Umbilical cord (tissue), 2 donors: ENCODE data around the gene NRDE2. TPM values are rescaled to one million over a fixed set of nuclear protein-coding genes. Genes with fewer than 3 reads are reported as not detected.

Experiments
- DNase-seq: peaks from one replicate; pipeline ENCODE4 v3.0.0-alpha.2; 2015; ENCODE audit warnings: low spot score
- total RNA-seq: library from RNA; depleted of rRNA; stranded (reverse); fragments of >200 nt; gene quantifications from one replicate; pipeline ENCODE4 v1.2.3, GENCODE V29; 2014; ENCODE audit warnings: low replicate concordance; ENCODE audit not compliant: insufficient read depth

NRDE2 gene
- total RNA-seq, 1 donor from 2014 or later, result 15.6 TPM

DNA sequence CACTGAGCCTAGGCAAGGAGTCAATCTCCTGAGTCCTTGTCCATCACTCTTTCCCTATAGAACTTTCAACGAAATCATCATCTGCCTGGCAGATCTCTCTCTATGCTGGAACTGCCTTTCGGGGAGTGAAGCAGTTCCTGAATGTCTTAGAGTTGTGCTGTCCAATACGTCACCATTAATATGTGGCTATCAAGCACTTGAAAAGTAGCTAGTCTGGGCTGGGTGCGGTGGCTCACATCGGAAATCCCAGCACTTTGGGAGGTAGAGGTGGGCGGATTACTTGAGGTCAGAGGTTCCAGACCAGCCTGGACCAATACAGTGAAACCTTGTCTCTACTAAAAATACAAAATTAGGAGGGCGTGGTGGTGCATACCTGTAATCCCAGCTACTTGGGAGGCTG is 35.1 kb downstream of the NRDE2 start:
- no peak for DNase-seq

DNA sequence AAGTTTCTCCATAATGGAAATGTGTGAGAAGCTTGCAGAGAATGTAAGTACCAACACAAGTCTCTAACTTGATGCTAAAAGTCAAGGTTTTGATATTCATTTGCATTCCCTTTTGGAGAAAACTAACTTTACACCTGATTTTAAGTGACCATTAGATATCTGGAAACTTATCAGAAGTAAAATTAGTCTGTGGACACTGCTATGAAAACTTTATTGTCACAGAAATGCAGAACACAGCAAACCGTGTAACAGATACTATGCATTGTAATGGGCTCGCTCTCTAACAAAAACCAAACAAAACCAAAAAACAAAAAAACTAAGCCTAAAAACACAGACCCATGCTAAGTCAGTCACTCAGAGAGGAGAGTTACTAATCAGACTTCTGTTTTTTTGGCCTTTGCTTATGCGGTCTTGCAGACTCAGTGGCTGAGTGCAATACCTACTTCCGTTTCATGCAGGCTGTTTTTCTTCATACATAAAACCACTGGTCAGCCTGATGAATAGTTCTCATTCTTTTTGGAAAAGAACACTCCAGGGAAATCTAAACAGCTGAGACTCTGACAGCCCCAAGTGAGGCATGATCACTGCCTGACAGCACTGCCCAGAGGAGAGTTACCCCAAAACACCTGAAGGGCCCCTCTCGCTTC is 35.7 kb downstream of the NRDE2 start:
- peak; percentile 44 for DNase-seq

DNA sequence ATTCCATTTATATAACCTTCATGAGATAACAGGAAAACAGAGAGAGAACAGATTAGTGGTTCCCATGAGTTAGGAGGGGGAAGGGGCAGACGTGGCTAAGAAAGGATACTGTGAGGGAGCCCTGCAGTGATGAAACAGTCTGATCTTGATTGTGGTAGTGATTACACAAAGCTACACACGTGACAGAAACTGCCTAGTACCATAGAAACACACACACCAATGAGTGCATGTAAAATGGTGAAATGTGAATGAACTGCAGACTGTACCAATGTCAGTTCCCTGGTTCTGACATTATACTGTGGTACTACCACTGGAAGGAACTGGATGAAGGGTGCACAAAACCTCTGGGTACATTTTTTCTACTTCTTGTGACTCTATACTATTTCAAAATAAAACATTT is 36.9 kb downstream of the NRDE2 start:
- no peak for DNase-seq

DNA sequence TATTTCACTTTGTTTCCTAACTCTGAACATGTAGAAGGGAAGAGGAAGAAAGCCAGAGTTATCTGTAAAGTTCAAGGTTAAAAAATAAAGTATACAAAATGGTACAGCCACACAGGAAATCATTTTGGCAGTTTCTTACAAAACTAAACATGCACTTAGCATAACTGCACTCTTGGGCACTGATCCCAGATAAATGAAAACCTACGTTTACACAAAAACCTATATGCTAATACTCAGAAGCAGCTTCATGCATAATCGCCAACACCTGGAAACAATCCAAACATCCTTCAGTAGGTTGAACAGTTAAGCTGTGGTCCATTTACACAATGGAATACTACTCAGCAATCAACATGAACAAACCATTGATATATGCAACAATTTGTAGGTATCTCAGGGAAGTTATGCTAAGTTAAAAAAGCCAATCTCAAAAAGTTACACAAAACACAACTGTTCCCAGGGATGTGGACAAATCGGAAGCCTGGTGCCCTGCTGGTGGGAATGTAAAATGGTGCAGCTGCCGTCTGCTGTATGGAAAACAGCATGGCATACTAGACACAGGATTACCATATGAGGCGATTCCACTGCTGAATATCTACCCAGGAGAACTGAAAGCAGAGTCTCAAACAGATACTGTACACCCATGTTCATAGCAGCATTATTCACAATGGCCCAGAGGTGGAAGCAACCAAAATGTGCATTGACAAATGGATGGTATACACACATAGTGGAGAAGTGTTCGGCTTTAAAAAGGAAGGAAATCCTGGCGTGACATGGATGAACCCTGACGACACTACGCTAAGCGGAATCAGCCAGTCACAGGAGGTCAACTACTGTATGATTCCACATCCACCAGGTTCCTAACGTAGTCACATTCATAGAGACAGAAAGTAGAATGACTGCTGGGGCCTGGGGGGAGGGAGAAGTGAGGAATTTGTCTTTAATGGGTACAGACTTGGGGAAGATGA is 37.7 kb downstream of the NRDE2 start:
- DNase-seq, result no peak

DNA sequence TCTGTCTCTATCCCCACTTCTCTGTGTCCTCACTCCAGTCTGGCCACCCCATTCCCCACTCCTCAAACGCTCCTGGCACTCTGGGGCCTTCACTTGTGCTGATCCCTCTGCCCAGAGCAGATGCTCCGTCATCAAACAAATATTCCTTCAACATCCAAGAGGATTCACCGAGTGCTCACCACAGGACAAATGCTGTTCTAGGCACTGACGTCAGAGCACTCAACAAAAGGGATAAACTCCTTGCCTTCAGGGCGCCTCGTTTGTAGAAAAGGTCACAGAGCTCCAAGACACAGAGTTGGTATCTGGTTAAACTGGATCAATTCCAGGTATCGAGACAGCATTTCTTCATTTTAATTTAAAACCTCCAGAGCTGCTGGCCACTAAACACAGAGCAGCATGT is 40.0 kb downstream of the NRDE2 start:
- DNase-seq, result no peak

DNA sequence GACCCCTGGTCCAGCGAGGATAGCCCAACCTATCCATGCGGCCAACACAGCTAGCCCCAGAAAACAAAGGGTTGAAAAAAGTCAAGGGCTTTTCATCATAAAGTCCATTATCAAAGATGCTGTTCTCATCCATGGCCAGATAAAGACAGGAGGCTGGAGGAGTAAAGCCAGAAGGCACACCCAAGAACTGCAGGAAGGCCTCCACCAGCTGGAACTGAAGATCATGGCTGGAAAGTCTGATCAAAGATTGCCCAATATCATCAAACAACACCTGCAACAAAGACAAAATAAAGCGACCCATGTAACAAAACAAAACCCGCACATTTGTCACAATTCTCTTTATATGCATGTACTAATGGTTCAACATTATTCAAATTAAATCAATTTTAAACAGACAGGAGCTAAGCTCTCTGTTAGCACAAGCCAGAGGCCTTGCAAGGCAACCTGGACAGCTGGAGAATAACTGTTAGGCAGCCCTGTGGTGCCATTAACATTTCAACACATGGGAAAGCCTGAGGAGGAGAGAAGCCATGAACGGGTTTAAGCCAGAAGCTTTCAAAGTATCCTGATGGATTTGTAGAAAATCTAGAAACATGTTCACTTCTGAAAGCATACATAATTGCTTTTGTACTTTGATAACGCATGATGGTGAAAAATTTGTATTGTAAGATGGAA is 41.3 kb downstream of the NRDE2 start:
- DNase-seq, result no peak

DNA sequence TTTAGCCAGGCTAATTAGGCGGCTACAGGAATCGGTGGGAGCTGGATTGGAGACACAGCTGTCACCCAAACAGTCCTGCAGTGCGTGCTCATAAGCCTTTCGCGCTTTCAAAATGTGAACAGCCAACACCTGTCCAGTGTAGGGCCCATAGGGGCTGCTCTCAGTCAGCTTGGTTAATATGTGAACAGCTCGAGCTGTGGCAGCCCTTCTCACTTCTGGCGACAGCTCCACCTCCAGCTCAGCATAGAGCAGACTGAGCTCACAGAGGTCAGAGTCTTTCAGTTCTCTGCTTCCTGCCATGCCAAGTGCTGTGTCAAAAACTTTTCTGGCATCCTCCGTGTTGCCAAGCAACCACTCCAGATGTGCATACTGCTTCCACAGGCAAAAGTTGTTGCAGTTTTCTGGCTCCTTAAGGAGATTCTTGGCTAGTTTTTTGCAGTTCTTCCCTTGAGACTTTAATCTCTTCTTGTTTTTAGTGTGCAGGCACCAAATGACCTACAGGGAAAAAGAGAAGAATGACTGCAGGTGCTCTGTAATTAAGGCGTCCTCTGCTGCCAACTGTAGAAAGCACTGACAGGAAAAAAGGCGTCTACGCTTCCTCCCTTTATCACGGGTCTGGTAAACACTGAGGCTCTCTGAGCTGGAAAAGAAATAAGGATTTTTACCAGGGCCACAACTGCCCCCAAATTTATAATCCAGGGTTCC is 42.9 kb downstream of the NRDE2 start:
- no peak for DNase-seq

- no peak for DNase-seq
Observed at GRCh38 chr14:90287791-90288190, 44.0 kb downstream of the NRDE2 start.

GRCh38 chr14:90281756-90282155 is 50.0 kb downstream of the NRDE2 start:
- no peak for DNase-seq

- no peak for DNase-seq
Observed at GRCh38 chr14:90281261-90281660, 50.5 kb downstream of the NRDE2 start.

GRCh38 chr14:90280096-90280495 is 51.6 kb downstream of the NRDE2 start:
- DNase-seq, result no peak

DNA sequence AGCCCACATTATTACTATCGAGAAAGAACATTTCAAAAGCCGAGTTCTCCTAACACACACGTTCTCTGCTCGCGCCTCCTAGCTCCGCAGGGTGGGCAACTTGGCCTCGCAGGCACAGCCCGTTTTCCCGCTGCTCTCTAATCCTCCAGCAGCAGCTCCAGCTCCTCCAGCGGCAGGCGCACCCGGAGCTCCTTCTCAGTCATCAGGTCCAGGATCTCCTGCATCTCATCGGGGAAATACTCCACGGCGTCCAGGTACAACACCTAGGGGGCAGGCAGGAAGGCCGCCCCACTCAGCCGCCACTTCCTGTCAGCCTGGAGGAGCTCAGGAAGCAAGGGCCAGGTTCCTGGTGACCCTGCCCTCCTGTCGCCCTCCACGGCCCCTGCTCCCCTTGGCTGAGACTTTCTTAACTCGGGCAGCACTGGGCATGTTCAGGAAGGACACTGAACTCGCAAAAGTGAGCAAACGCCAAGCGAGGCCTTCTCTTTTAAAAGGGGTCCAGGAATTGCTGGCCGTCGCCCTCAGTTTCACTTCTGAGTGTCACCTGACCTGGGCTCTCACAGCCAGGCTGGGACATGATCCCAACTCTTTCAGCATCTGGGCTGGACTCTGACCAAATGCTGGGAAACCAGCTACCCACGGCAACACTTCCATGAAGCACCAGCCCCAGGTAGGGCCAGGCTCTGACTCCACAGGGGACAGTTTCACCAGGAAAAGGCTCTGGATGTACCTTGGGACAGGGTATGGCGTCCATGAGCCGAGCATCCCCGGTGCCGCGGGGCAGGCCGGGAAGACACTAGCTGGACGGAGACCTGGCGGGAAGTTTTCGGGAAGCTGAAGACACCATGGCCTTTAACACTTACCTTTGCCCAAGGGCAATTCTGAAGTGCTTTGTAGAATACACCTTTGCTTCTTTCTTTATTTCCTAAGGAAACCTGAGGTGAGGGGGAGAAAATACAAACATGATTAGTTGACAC is 53.3 kb downstream of the NRDE2 start:
- no peak for DNase-seq

DNA sequence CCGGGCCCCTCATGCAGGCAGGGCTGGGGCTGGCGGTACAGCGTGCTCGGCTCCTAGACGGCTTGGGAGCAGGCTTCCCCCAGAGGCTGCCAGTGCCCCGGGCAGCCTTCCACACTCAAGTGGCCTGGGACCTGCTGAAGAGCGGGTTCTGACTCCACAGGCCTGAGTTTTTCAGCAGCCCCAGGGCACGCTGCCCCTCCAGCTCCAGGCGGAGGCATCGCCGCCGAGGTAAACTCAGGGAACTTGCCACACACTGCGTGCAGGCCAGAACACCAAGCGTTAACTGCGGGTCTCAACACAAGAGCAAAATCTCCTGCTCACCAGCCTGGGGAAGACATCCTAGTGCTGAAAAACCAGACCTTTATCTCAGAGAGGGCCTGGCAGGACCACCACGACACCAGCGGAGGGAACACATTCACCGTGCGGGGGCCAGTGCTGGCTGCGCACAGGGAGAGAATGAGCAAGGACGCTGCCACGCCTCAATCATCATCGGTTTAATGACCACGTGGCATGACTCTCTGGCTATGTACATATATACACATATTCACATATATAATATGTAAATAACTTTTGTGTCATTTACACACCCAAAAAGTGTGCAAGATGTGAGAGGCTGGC is 54.1 kb downstream of the NRDE2 start:
- DNase-seq, result no peak

GRCh38 chr14:90276646-90277367 is 54.9 kb downstream of the NRDE2 start:
- no peak for DNase-seq

DNA sequence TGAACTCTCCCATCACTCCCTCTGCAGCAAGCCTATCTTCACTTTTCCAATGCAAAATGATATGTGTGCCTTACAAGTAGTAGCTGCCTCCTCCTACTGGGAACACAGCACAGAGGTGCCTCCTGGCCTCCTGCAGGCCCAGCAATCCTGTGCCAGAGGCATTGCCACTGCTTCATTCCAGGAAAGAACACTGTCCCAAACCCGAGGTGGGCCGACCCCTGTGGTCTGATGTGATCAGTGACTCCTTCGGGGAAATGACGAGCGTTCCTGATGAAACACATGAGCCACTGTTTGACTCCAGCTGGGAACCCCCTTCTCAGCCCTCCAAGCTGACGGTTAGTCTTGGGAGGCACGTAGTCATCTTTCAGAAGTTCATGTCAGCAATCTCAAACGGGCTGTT is 55.9 kb downstream of the NRDE2 start:
- no peak for DNase-seq

DNA sequence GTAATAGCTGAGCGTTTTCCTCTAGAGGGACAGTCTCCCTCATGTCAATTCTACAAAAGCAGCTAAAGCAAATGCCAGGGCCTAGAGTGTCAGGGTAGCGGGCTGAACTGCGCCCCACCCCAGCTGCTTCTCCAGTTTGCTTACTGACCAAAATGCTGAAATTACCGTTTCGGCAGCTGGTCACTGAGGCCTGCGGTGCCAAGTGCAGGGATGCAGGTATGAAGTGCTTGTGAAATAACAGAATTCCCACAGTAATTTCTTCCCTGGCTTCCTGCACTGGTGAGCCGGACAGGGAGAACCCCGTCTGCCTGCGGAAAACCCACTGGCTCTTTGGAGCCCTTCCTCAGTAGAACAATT is 56.3 kb downstream of the NRDE2 start:
- DNase-seq, result no peak

GRCh38 chr14:90274808-90275457 is 56.8 kb downstream of the NRDE2 start:
- DNase-seq, result no peak

DNA sequence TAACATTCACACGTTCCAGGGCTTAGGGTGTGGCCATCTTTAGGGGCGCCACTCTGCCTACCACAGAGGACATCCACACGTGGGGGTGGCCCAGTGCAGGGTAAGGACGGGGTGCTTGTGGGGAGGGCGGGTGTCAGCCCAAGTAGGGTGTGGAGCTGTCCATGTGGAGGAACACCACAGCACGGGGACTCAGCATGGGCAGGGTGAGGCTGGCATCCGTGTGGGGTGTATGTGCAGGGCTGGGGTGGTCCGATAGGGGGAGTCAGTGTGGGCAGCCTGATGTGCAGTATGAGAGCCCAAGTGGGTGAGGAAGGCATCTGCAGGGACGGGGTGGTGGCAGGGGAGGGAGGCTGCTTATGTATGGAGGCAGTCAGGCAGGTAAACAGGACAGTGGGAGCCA is 57.7 kb downstream of the NRDE2 start:
- no peak for DNase-seq

DNA sequence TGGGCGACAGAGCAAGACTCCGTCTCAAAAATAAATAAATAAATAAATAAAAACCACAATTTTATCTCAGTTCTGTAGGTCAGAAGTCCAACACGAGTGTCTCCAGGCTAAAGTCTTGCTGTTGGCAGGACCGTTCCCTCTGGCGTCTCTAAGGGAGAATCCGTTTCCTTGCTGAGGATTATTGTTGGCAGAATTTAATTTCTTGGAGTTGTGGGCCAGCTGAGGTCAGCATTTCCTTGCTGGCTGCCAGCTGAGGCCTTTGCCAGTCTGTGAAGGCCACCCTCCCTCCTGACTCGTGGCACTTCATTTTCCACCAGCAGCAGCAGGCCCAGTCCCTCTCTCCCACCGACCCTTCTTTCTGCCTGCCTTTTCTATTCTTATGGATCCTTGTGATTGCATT is 58.2 kb downstream of the NRDE2 start:
- no peak for DNase-seq
